K562 (cell line): Measurements from ENCODE around the gene C16orf96. TPM values are rescaled to one million over a fixed set of nuclear protein-coding genes. Genes with fewer than 3 reads are reported as not detected.

Experiments
- GATAD2B ChIP-seq: fragments of 450-650 bp; IDR thresholded peaks from 2 replicates; pipeline ENCODE4 v1.6.1; 2017; ENCODE audit warnings: mild to moderate bottlenecking, borderline replicate concordance
- IRF2 ChIP-seq: sonication (generic); formaldehyde crosslinking; IDR thresholded peaks from 2 replicates; pipeline ENCODE4 v1.8.1; 2022; ENCODE audit warnings: mild to moderate bottlenecking, missing genetic modification reagents
- KDM4B ChIP-seq, 2 experiments: fragments of 450-650 bp in 1 of 2; sonication (generic) in 1 of 2; IDR thresholded peaks; 2 replicates each; pipeline ENCODE4 v1.6.1; 2016 to 2017; ENCODE audit warnings: borderline replicate concordance in 2 of 2, antibody characterized with exemption in 1 of 2, low read depth in 1 of 2, mild to moderate bottlenecking in 1 of 2
- MXI1 ChIP-seq: IDR thresholded peaks from 2 replicates; pipeline ENCODE4 v1.6.1; 2011; ENCODE audit warnings: low read depth, mild to moderate bottlenecking, improper control_type of control experiment, low read length
- NRF1 ChIP-seq, 2 experiments: fragments of 450-650 bp; IDR thresholded peaks in 1 of 2; conservative IDR thresholded peaks in 1 of 2; 2 replicates each; pipeline ENCODE4 v1.6.1; 2014; ENCODE audit warnings: mild to moderate bottlenecking in 2 of 2
- RERE ChIP-seq: sonication (generic); formaldehyde crosslinking; IDR thresholded peaks from 2 replicates; pipeline ENCODE4 v1.8.0; 2023; ENCODE audit warnings: missing genetic modification reagents, mild to moderate bottlenecking, borderline replicate concordance
- SMARCA4 ChIP-seq: fragments of 450-650 bp; IDR thresholded peaks from 2 replicates; pipeline ENCODE4 v1.6.1; 2016
- ZNF398 ChIP-seq: fragments of 250-450 bp; sonication (Bioruptor Pico); IDR thresholded peaks from 2 replicates; pipeline ENCODE4 v1.8.0; 2021; ENCODE audit warnings: moderate library complexity, mild to moderate bottlenecking, inconsistent platforms
- ZNF445 ChIP-seq: fragments of 250-450 bp; sonication (Bioruptor Pico); IDR thresholded peaks from 2 replicates; pipeline ENCODE4 v1.4.0; 2020; ENCODE audit warnings: low read depth, mild to moderate bottlenecking, moderate library complexity
- polyA plus RNA-seq, 8 experiments: library from polyadenylated mRNA; depleted of rRNA in 4 of 8; stranded (reverse) in 5 of 8; unstranded in 3 of 8; fragments of >200 nt; fragmentation: Nextera tagmentation in 2 of 8; fragmentation: Illumina TruSeq in 1 of 8; extraction: Ambion mirVana in 2 of 8; extraction: Trizol in 1 of 8; gene quantifications; 2 replicates each; pipeline versions ENCODE4 v1.2.1 to v1.2.3, GENCODE V29; 2011 to 2014; ENCODE audit warnings: inconsistent platforms in 1 of 8, missing spikeins in 1 of 8
- total RNA-seq, 7 experiments: library from RNA; depleted of rRNA in 6 of 7; stranded (reverse); fragments of >200 nt in 6 of 7; fragmentation: Illumina TruSeq in 2 of 7; extraction: Trizol in 2 of 7; gene quantifications; 2 replicates each; pipeline versions ENCODE4 v1.2.1 to v1.2.3, GENCODE V29; 2011 to 2021; ENCODE audit warnings: low replicate concordance in 1 of 7
- TF ChIP-seq, protein P1 (sequence below): sonication (generic); formaldehyde crosslinking; IDR thresholded peaks from 2 replicates; pipeline ENCODE4 v1.9.0; 2022; ENCODE audit warnings: mild to moderate bottlenecking, missing genetic modification reagents
- TF ChIP-seq, protein P2 (sequence below): sonication (generic); formaldehyde crosslinking; IDR thresholded peaks from 2 replicates; pipeline ENCODE4 v1.8.0; 2022; ENCODE audit warnings: mild to moderate bottlenecking, low read depth, missing genetic modification reagents
- TF ChIP-seq, protein P3 (sequence below): fragments of 450-650 bp; formaldehyde crosslinking; IDR thresholded peaks from 2 replicates; pipeline ENCODE4 v1.4.0; 2020; ENCODE audit warnings: mild to moderate bottlenecking, moderate library complexity
- TF ChIP-seq, protein P4 (sequence below): sonication (generic); formaldehyde crosslinking; IDR thresholded peaks from 2 replicates; pipeline ENCODE4 v1.8.1; 2023; ENCODE audit warnings: mild to moderate bottlenecking, missing genetic modification reagents

Gene C16orf96
- total and polyA plus RNA-seq, 9 of the 15 experiments (the other 6 are each of a cell fraction or from before 2014, with no cell fraction given): not detected

GRCh38 chr16:4614571-4615383 is 58.6 kb downstream of the C16orf96 start, which contains the start of gene UBALD1 (continued):
- peak; percentile 94 for TF ChIP-seq GATAD2B
- no peak for TF ChIP-seq ZNF445
- no peak for TF ChIP-seq RERE (CRISPR knock-in tag)
- no peak for TF ChIP-seq KDM4B (IDR thresholded peaks at IDR 0.05; ENCODE audit: borderline replicate concordance in 2 of 2, low read depth in 1 of 2)
- no peak for TF ChIP-seq ZNF398 (CRISPR knock-in tag)
- TF ChIP-seq, protein P1, sequence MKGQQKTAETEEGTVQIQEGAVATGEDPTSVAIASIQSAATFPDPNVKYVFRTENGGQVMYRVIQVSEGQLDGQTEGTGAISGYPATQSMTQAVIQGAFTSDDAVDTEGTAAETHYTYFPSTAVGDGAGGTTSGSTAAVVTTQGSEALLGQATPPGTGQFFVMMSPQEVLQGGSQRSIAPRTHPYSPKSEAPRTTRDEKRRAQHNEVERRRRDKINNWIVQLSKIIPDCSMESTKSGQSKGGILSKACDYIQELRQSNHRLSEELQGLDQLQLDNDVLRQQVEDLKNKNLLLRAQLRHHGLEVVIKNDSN (CRISPR knock-in tag): no peak; the same call in 1 of the 2 replicates
- TF ChIP-seq, protein P2, sequence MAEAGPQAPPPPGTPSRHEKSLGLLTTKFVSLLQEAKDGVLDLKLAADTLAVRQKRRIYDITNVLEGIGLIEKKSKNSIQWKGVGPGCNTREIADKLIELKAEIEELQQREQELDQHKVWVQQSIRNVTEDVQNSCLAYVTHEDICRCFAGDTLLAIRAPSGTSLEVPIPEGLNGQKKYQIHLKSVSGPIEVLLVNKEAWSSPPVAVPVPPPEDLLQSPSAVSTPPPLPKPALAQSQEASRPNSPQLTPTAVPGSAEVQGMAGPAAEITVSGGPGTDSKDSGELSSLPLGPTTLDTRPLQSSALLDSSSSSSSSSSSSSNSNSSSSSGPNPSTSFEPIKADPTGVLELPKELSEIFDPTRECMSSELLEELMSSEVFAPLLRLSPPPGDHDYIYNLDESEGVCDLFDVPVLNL (CRISPR knock-in tag): no peak
- 0 out of 2 replicates have a peak, but pooled peaks have one; percentile 26 for TF ChIP-seq MXI1
- TF ChIP-seq NRF1 (conservative IDR thresholded peaks at IDR 0.05 in 1 of 2, IDR thresholded peaks at IDR 0.05 in 1 of 2): peak; percentile 80 to 82
- TF ChIP-seq, protein P3, sequence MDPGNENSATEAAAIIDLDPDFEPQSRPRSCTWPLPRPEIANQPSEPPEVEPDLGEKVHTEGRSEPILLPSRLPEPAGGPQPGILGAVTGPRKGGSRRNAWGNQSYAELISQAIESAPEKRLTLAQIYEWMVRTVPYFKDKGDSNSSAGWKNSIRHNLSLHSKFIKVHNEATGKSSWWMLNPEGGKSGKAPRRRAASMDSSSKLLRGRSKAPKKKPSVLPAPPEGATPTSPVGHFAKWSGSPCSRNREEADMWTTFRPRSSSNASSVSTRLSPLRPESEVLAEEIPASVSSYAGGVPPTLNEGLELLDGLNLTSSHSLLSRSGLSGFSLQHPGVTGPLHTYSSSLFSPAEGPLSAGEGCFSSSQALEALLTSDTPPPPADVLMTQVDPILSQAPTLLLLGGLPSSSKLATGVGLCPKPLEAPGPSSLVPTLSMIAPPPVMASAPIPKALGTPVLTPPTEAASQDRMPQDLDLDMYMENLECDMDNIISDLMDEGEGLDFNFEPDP (CRISPR knock-in tag): no peak
- no peak for TF ChIP-seq IRF2 (CRISPR knock-in tag)
- TF ChIP-seq, protein P4, sequence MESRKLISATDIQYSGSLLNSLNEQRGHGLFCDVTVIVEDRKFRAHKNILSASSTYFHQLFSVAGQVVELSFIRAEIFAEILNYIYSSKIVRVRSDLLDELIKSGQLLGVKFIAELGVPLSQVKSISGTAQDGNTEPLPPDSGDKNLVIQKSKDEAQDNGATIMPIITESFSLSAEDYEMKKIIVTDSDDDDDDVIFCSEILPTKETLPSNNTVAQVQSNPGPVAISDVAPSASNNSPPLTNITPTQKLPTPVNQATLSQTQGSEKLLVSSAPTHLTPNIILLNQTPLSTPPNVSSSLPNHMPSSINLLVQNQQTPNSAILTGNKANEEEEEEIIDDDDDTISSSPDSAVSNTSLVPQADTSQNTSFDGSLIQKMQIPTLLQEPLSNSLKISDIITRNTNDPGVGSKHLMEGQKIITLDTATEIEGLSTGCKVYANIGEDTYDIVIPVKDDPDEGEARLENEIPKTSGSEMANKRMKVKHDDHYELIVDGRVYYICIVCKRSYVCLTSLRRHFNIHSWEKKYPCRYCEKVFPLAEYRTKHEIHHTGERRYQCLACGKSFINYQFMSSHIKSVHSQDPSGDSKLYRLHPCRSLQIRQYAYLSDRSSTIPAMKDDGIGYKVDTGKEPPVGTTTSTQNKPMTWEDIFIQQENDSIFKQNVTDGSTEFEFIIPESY: no peak
- TF ChIP-seq SMARCA4: no peak
